GM23338 (cell line): ENCODE data around the gene CITED4. TPM values are rescaled to one million over a fixed set of nuclear protein-coding genes. Genes with fewer than 3 reads are reported as not detected.

Experiments used
- ATAC-seq: fragments of 200-7000 bp; cut with Tn5 transposase; 3 replicates; pipeline ENCODE4 v1.9.1; 2020
- DNase-seq: peaks from one replicate; pipeline ENCODE4 v3.0.0-alpha.2; 2015; ENCODE audit warnings: low spot score
- H2AFZ ChIP-seq: fragments of 200-600 bp; sonication (generic); 2 replicates; pipeline ENCODE4 v1.8.0; 2016; ENCODE audit warnings: antibody characterized with exemption, mild to moderate bottlenecking, moderate library complexity
- H3F3A ChIP-seq: fragments of 200-600 bp; sonication (generic); replicated peaks from 2 replicates; pipeline ENCODE4 v1.8.0; 2017; ENCODE audit warnings: antibody characterized with exemption, mixed run types, low read depth
- H3K27ac ChIP-seq: fragments of 200-600 bp; sonication (generic); 2 replicates; pipeline ENCODE4 v1.6.1; 2016; ENCODE audit warnings: low read depth
- H3K27me3 ChIP-seq: fragments of 200-600 bp; sonication (generic); 2 replicates; pipeline ENCODE4 v1.8.0; 2016; ENCODE audit warnings: mild to moderate bottlenecking, mixed run types, moderate library complexity; ENCODE audit not compliant: insufficient read depth
- H3K36me3 ChIP-seq: fragments of 200-600 bp; sonication (generic); 2 replicates; pipeline ENCODE4 v1.8.0; 2016; ENCODE audit warnings: mild to moderate bottlenecking; ENCODE audit not compliant: insufficient read depth
- H3K4me1 ChIP-seq: fragments of 200-600 bp; sonication (generic); 2 replicates; pipeline ENCODE4 v1.8.0; 2016; ENCODE audit warnings: mild to moderate bottlenecking, moderate library complexity; ENCODE audit not compliant: insufficient read depth
- H3K4me2 ChIP-seq: fragments of 200-600 bp; sonication (generic); 2 replicates; pipeline ENCODE4 v1.7.1; 2017; ENCODE audit warnings: mixed run types
- H3K4me3 ChIP-seq: fragments of 200-600 bp; sonication (generic); 2 replicates; pipeline ENCODE4 v1.6.1; 2016; ENCODE audit warnings: mixed run types
- H3K79me2 ChIP-seq: fragments of 200-600 bp; sonication (generic); replicated peaks from 2 replicates; pipeline ENCODE4 v1.8.0; 2017; ENCODE audit warnings: mild to moderate bottlenecking; ENCODE audit not compliant: insufficient read depth
- H3K9me2 ChIP-seq: fragments of 200-600 bp; sonication (generic); 2 replicates; pipeline ENCODE4 v1.8.0; 2017; ENCODE audit not compliant: insufficient read depth
- H4K20me1 ChIP-seq: fragments of 200-600 bp; sonication (generic); replicated peaks from 2 replicates; pipeline ENCODE4 v1.8.0; 2017; ENCODE audit warnings: mild to moderate bottlenecking; ENCODE audit not compliant: insufficient read depth
- H3K27ac Mint-ChIP-seq: 2 replicates; pipeline ENCODE4 v1.8.0; 2020; ENCODE audit warnings: inconsistent platforms, mild to moderate bottlenecking, moderate library complexity, mixed read lengths
- H3K27me3 Mint-ChIP-seq: 3 replicates; pipeline ENCODE4 v1.8.0; 2022; ENCODE audit warnings: low read depth, mild to moderate bottlenecking, moderate library complexity, mixed read lengths, inconsistent platforms; ENCODE audit not compliant: insufficient read depth, poor library complexity
- H3K36me3 Mint-ChIP-seq: 3 replicates; pipeline ENCODE4 v1.8.0; 2021; ENCODE audit warnings: low read depth, mild to moderate bottlenecking, inconsistent platforms, moderate library complexity, mixed read lengths
- H3K4me1 Mint-ChIP-seq: 3 replicates; pipeline ENCODE4 v1.8.0; 2020; ENCODE audit warnings: mild to moderate bottlenecking, inconsistent platforms, mixed read lengths
- H3K4me3 Mint-ChIP-seq: 3 replicates; pipeline ENCODE4 v1.8.0; 2021; ENCODE audit warnings: moderate library complexity, mild to moderate bottlenecking, inconsistent platforms, mixed read lengths
- H3K9me3 Mint-ChIP-seq: 3 replicates; pipeline ENCODE4 v1.8.0; 2020; ENCODE audit warnings: moderate library complexity, mild to moderate bottlenecking, inconsistent platforms, mixed read lengths
- ETS1 ChIP-seq: IDR thresholded peaks from 2 replicates; pipeline ENCODE4 v1.6.1; 2016; ENCODE audit warnings: antibody characterized with exemption
- EZH2 ChIP-seq: fragments of 200-600 bp; sonication (generic); IDR thresholded peaks from one replicate; pipeline ENCODE4 v1.8.0; 2017; ENCODE audit warnings: antibody characterized with exemption, mild to moderate bottlenecking, low read depth; ENCODE audit not compliant: unreplicated experiment
- JUNB ChIP-seq: IDR thresholded peaks from one replicate; pipeline ENCODE4 v1.6.1; 2016; ENCODE audit warnings: antibody characterized with exemption; ENCODE audit not compliant: unreplicated experiment
- REST ChIP-seq: IDR thresholded peaks from one replicate; pipeline ENCODE4 v1.6.1; 2018; ENCODE audit warnings: antibody characterized with exemption; ENCODE audit not compliant: unreplicated experiment
- STAT1 ChIP-seq: IDR thresholded peaks from one replicate; pipeline ENCODE4 v1.6.1; 2016; ENCODE audit warnings: antibody characterized with exemption; ENCODE audit not compliant: unreplicated experiment
- ZNF462 ChIP-seq: fragments of 250-450 bp; sonication (Bioruptor Pico); IDR thresholded peaks from 2 replicates; pipeline ENCODE4 v1.5.0; 2020; ENCODE audit warnings: mild to moderate bottlenecking, moderate library complexity
- polyA plus RNA-seq: library from polyadenylated mRNA; unstranded; fragments of >200 nt; fragmentation: Nextera tagmentation; extraction: Ambion mirVana; gene quantifications from 2 replicates; pipeline ENCODE4 v1.2.1, GENCODE V29; 2016
- total RNA-seq: library from RNA; depleted of rRNA; stranded (reverse); fragments of >200 nt; shearing (Covaris generic); gene quantifications from 2 replicates; pipeline ENCODE4 v1.2.3, GENCODE V29; 2014

The CITED4 gene
- total and polyA plus RNA-seq, 2 experiments from 2014 or later, result 2.9 to 18.7 TPM

- TF ChIP-seq ETS1 (no peak), STAT1 (no peak)
Observed at GRCh38 chr1:40862008-40862863, at the start of gene CITED4 (continued).

- H3K9me2 ChIP-seq, result no peaks in the 10 kb centered on the region
- no peaks in the 10 kb centered on the region for H3K79me2 ChIP-seq
- no peak overlapping the region for H3K27ac ChIP-seq
- no peaks in the 10 kb centered on the region for H3K27me3 ChIP-seq
- Mint-ChIP-seq H3K27ac (no peak overlapping the region), H3K36me3 (no peaks in the 10 kb centered on the region), H3K9me3 (no peaks in the 10 kb centered on the region), H3K27me3 (no peaks in the 10 kb centered on the region), H3K4me1 (peaks cover 5% of the 10 kb centered on the region; the same call in 2 of the 3 replicates), H3K4me3 (no peak overlapping the region)
- no peaks in the 10 kb centered on the region for H4K20me1 ChIP-seq
- no peak overlapping the region for H3K4me3 ChIP-seq
- H3K4me2 ChIP-seq, result no peak overlapping the region
- no peaks in the 10 kb centered on the region for H3F3A ChIP-seq
- H2AFZ ChIP-seq, result peak overlapping the region; percentile 63; the same call in 1 of the 2 replicates
- H3K4me1 ChIP-seq, result no peaks in the 10 kb centered on the region
- no peaks in the 10 kb centered on the region for H3K36me3 ChIP-seq
- no peak for TF ChIP-seq ZNF462 (CRISPR knock-in tag)
- TF ChIP-seq JUNB, result no peak
- no peak for TF ChIP-seq REST
- TF ChIP-seq EZH2, result no peak
- DNase-seq, result no peak
- no peak for ATAC-seq
Observed at GRCh38 chr1:40911105-40911504, 48.9 kb upstream of the CITED4 start.
